WTC11 (cell line): ENCODE data around the gene SIPA1L3. TPM values are rescaled to one million over a fixed set of nuclear protein-coding genes. Genes with fewer than 3 reads are reported as not detected.

ENCODE experiments used
- ATAC-seq: fragments of 200-7000 bp; cut with Tn5 transposase; 2 replicates; pipeline ENCODE4 v1.10.0; 2021; ENCODE audit warnings: mild to moderate bottlenecking, moderate library complexity
- CTCF ChIA-PET: fragments of 300-600 bp; sonication (Branson Sonifier 250); formaldehyde crosslinking; loops from one replicate; lab custom pipeline; 2021; ENCODE audit warnings: antibody characterized with exemption; lab: Charles Lee
- POLR2A ChIA-PET: fragments of 350-600 bp; sonication (Branson Sonifier 250); formaldehyde crosslinking; loops from one replicate; lab custom pipeline; 2021; ENCODE audit warnings: antibody characterized with exemption; lab: Charles Lee
- DNase-seq: peaks from one replicate; pipeline ENCODE4 v3.0.0; 2021; ENCODE audit warnings: low spot score
- H3K27ac Mint-ChIP-seq: 2 replicates; pipeline ENCODE4 v1.8.0; 2021; ENCODE audit warnings: mixed read lengths
- H3K27me3 Mint-ChIP-seq: 2 replicates; pipeline ENCODE4 v1.8.0; 2021; ENCODE audit warnings: low read depth, mild to moderate bottlenecking, moderate library complexity, mixed read lengths
- H3K36me3 Mint-ChIP-seq: 2 replicates; pipeline ENCODE4 v1.8.0; 2021; ENCODE audit warnings: mixed read lengths
- H3K4me1 Mint-ChIP-seq: 2 replicates; pipeline ENCODE4 v1.8.0; 2022; ENCODE audit warnings: mixed read lengths
- H3K4me3 Mint-ChIP-seq: 2 replicates; pipeline ENCODE4 v1.8.0; 2021; ENCODE audit warnings: mild to moderate bottlenecking, moderate library complexity, mixed read lengths
- H3K9me3 Mint-ChIP-seq: 2 replicates; pipeline ENCODE4 v1.8.0; 2021; ENCODE audit warnings: mixed read lengths
- ATF3 ChIP-seq: sonication (generic); formaldehyde crosslinking; conservative IDR thresholded peaks from 2 replicates; pipeline ENCODE4 v1.8.1; 2022; ENCODE audit warnings: mild to moderate bottlenecking, missing genetic modification reagents
- CTCF ChIP-seq: fragments of 200-600 bp; IDR thresholded peaks from 2 replicates; pipeline ENCODE4 v1.8.0; 2022; ENCODE audit warnings: antibody characterized with exemption
- ERG ChIP-seq: fragments of 250-450 bp; sonication (Bioruptor Pico); IDR thresholded peaks from 2 replicates; pipeline ENCODE4 v1.8.0; 2021; ENCODE audit warnings: mild to moderate bottlenecking
- ETV6 ChIP-seq: sonication (generic); formaldehyde crosslinking; IDR thresholded peaks from 2 replicates; pipeline ENCODE4 v1.8.1; 2022; ENCODE audit warnings: mild to moderate bottlenecking, missing genetic modification reagents
- GRHL2 ChIP-seq: fragments of 250-450 bp; sonication (Bioruptor Pico); IDR thresholded peaks from 2 replicates; pipeline ENCODE4 v1.8.0; 2022; ENCODE audit warnings: mild to moderate bottlenecking, moderate library complexity; ENCODE audit not compliant: insufficient replicate concordance, severe bottlenecking
- HMGA2 ChIP-seq: fragments of 250-450 bp; sonication (Bioruptor Pico); IDR thresholded peaks from 2 replicates; pipeline ENCODE4 v1.4.0; 2021; ENCODE audit warnings: mild to moderate bottlenecking, moderate library complexity
- IRF1 ChIP-seq: sonication (generic); formaldehyde crosslinking; IDR thresholded peaks from 2 replicates; pipeline ENCODE4 v1.8.0; 2023; ENCODE audit warnings: missing genetic modification reagents
- JAZF1 ChIP-seq: fragments of 250-450 bp; sonication (Bioruptor Pico); IDR thresholded peaks from 2 replicates; pipeline ENCODE4 v1.9.0; 2021; ENCODE audit warnings: moderate library complexity, mild to moderate bottlenecking, inconsistent platforms
- MAX ChIP-seq: sonication (generic); formaldehyde crosslinking; IDR thresholded peaks from 2 replicates; pipeline ENCODE4 v1.8.0; 2022; ENCODE audit warnings: mild to moderate bottlenecking, missing genetic modification reagents
- PREB ChIP-seq: sonication (generic); formaldehyde crosslinking; IDR thresholded peaks from 2 replicates; pipeline ENCODE4 v1.8.1; 2022; ENCODE audit warnings: mild to moderate bottlenecking, missing genetic modification reagents, moderate library complexity, borderline replicate concordance
- RORB ChIP-seq: fragments of 250-450 bp; sonication (Bioruptor Pico); IDR thresholded peaks from 2 replicates; pipeline ENCODE4 v1.9.0; 2021; ENCODE audit warnings: mild to moderate bottlenecking
- SMAD4 ChIP-seq: sonication (generic); formaldehyde crosslinking; IDR thresholded peaks from 2 replicates; pipeline ENCODE4 v1.8.0; 2022; ENCODE audit warnings: mild to moderate bottlenecking, missing genetic modification reagents
- SP1 ChIP-seq: sonication (generic); formaldehyde crosslinking; conservative IDR thresholded peaks from 2 replicates; pipeline ENCODE4 v1.8.1; 2022; ENCODE audit warnings: missing genetic modification reagents
- USF1 ChIP-seq: sonication (generic); formaldehyde crosslinking; IDR thresholded peaks from 2 replicates; pipeline ENCODE4 v1.8.0; 2022; ENCODE audit warnings: mild to moderate bottlenecking, missing genetic modification reagents
- USF2 ChIP-seq: sonication (generic); formaldehyde crosslinking; IDR thresholded peaks from 2 replicates; pipeline ENCODE4 v1.8.1; 2023; ENCODE audit warnings: mild to moderate bottlenecking, missing genetic modification reagents, moderate library complexity
- ZMAT4 ChIP-seq: fragments of 250-450 bp; sonication (Bioruptor Pico); IDR thresholded peaks from 2 replicates; pipeline ENCODE4 v1.9.0; 2021; ENCODE audit warnings: mild to moderate bottlenecking
- ZNF232 ChIP-seq: sonication (generic); formaldehyde crosslinking; IDR thresholded peaks from 2 replicates; pipeline ENCODE4 v1.8.0; 2022; ENCODE audit warnings: mild to moderate bottlenecking, missing genetic modification reagents
- ZNF317 ChIP-seq: sonication (generic); formaldehyde crosslinking; IDR thresholded peaks from 2 replicates; pipeline ENCODE4 v1.8.1; 2023; ENCODE audit warnings: low read depth, mild to moderate bottlenecking, moderate library complexity, missing genetic modification reagents, borderline replicate concordance
- ZNF416 ChIP-seq: fragments of 250-450 bp; sonication (Bioruptor Pico); IDR thresholded peaks from 2 replicates; pipeline ENCODE4 v1.9.0; 2021; ENCODE audit warnings: mild to moderate bottlenecking, inconsistent platforms
- ZNF532 ChIP-seq: fragments of 250-450 bp; sonication (Bioruptor Pico); IDR thresholded peaks from 2 replicates; pipeline ENCODE4 v1.9.0; 2021; ENCODE audit warnings: mild to moderate bottlenecking, borderline replicate concordance
- ZNF671 ChIP-seq: fragments of 250-450 bp; sonication (Bioruptor Pico); IDR thresholded peaks from 2 replicates; pipeline ENCODE4 v1.8.0; 2021; ENCODE audit warnings: mild to moderate bottlenecking
- total RNA-seq: library from RNA; stranded (reverse); gene quantifications from 3 replicates; pipeline ENCODE4 v1.2.3, GENCODE V29; 2021

Gene SIPA1L3
- total RNA-seq, 1 experiment from 2014 or later: 41.5 TPM

- DNase-seq: no peak
- CTCF ChIA-PET: interaction anchor here (1.4 kb wide), 1 partner anchor 13 kb away, joined by 3 read pairs; no protein-coding TSS in a partner anchor
- no peak for ATAC-seq
- TF ChIP-seq RORB (CRISPR knock-in tag) (no peak), SP1 (CRISPR knock-in tag) (no peak), GRHL2 (CRISPR knock-in tag) (no peak), ZNF232 (CRISPR knock-in tag) (no peak), HMGA2 (no peak), ZNF317 (CRISPR knock-in tag) (no peak), USF1 (no peak), ATF3 (CRISPR knock-in tag) (no peak), ZNF671 (no peak), ERG (CRISPR knock-in tag) (no peak), ZNF416 (no peak), IRF1 (no peak), USF2 (CRISPR knock-in tag) (no peak)
- TF ChIP-seq, all 79 proteins: peak for 0
- H3K27me3 Mint-ChIP-seq: no peaks in the 10 kb centered on the region
- H3K4me1 Mint-ChIP-seq: peaks cover 28% of the 10 kb centered on the region
- H3K27ac Mint-ChIP-seq: peak overlapping the region; percentile 88
- no peak overlapping the region; the same call in 1 of the 2 replicates for H3K4me3 Mint-ChIP-seq
- H3K36me3 Mint-ChIP-seq: peaks cover 5% of the 10 kb centered on the region; the same call in 1 of the 2 replicates
- no peaks in the 10 kb centered on the region for H3K9me3 Mint-ChIP-seq
- POLR2A ChIA-PET: no interaction called here
Measured at GRCh38 chr19:37914908-37915307, 7.9 kb downstream of the SIPA1L3 start.

GRCh38 chr19:37920591-37921450, 13.8 kb downstream of the SIPA1L3 start:
- Mint-ChIP-seq H3K9me3 (peaks cover 4% of the 10 kb centered on the region), H3K27me3 (no peaks in the 10 kb centered on the region), H3K4me1 (peaks cover 4% of the 10 kb centered on the region; the same call in 1 of the 2 replicates), H3K27ac (peak overlapping the region; percentile 35; the same call in 1 of the 2 replicates), H3K4me3 (no peak overlapping the region), H3K36me3 (peaks cover 11% of the 10 kb centered on the region)
- ATAC-seq (no peak), DNase-seq (no peak)
- ChIA-PET POLR2A (interaction anchor here (0.6 to 1.0 kb wide), 2 partner anchors 11 to 89 kb away, joined by 3 read pairs; no protein-coding TSS in a partner anchor), CTCF (interaction anchor here (1.0 kb wide), 1 partner anchor 66 kb away, joined by 4 read pairs; no protein-coding TSS in a partner anchor)
- TF ChIP-seq SMAD4 (CRISPR knock-in tag) (no peak), JAZF1 (no peak), PREB (CRISPR knock-in tag) (no peak), ZMAT4 (no peak), ETV6 (CRISPR knock-in tag) (no peak), ZNF532 (CRISPR knock-in tag) (no peak), ZNF671 (no peak), CTCF (no peak), GRHL2 (CRISPR knock-in tag) (no peak), SP1 (CRISPR knock-in tag) (no peak), ZNF317 (CRISPR knock-in tag) (no peak), MAX (CRISPR knock-in tag) (no peak)
